Medulla oblongata (tissue), 1 donor: ENCODE results near the gene CYP27B1.

Experiments used
- DNase-seq: peaks from one replicate; pipeline ENCODE4 v3.0.0-alpha.2; 2015; ENCODE audit errors: extremely low spot score

CYP27B1 gene

DNA sequence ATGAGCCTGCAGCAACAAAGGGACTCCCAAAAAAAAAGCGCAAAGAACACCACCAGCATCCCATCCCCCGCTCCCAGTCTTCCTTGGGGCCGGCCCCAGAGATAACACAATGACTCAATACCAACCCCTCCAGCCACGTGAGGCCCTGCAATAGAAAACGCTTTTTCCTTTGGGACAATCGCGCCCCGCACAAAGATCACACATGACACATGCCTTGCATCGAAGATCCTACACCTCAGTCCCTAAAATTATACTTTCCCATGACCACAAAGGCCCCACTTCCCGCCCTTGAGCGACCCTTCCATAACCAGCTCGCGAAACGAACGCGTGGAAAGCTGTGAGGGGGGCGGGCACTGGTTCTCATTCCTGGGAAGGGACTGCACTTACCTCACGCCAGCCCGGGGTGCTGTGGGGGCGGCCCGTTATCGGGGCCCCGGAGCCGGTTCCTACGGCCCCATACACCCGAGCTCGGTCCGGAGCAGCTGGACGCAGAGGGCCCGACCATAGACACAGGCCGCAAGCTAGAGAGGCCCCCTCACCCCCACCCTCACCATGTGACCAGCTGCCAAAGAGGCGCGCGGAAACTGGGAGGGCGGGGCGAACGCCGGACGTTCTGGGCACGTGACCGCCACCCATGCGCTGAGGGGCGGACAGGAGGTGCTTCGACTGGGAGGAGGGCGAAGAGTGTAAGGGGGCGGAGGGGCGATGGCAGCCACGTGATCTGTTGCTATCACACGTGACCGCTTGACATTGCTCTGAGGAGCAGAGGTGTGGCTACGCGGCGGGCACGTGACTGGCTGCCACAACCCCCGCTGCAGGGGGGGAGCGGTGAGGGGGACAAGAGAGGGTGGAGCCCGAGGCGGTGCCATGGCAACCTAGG, 14.8 kb downstream of the CYP27B1 start, which contains the start of gene CDK4:
TSS of gene CDK4 (minus strand) at position 523 of the 880 bp plus-strand sequence. CDS start 593 bp downstream, outside the sequence.
- DNase-seq = peak; percentile 99

GRCh38 chr12:57751432-57751787, 15.5 kb downstream of the CYP27B1 start:
- peak; percentile 27 for DNase-seq

DNA sequence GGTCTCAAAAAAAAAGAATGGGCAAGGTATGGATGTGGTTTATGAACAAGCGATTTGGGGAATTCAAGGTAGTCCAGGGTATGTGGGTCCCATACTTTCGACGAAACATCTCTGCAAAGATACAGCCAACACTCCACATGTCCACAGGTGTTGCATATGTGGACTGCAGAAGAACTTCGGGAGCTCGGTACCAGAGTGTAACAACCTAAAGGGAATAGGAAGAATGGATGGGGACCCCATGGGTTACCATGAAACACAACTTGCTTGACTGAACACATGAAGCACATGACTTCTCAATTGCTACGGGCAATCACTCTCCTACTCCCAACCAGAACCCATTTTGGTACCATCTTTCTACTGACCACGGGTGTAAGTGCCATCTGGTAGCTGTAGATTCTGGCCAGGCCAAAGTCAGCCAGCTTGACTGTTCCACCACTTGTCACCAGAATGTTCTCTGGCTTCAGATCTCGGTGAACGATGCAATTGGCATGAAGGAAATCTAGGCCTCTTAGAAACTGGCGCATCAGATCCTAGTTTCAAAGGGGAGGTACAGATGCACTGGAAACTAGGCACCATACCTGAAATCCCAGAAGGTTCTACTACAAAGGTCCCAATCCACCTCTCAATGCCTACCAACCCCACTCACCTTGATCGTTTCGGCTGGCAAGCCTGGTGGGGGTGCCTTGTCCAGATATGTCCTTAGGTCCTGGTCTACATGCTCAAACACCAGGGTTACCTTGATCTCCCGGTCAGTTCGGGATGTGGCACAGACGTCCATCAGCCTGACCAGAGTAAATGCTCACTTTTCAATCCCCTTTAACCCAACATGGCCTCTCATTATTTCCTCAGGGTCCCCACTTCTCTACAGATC, 16.1 kb downstream of the CYP27B1 start:
- no peak for DNase-seq

GRCh38 chr12:57749061-57749460, 17.8 kb downstream of the CYP27B1 start:
- no peak for DNase-seq

GRCh38 chr12:57746025-57746424, 20.9 kb downstream of the CYP27B1 start:
- no peak for DNase-seq

DNA sequence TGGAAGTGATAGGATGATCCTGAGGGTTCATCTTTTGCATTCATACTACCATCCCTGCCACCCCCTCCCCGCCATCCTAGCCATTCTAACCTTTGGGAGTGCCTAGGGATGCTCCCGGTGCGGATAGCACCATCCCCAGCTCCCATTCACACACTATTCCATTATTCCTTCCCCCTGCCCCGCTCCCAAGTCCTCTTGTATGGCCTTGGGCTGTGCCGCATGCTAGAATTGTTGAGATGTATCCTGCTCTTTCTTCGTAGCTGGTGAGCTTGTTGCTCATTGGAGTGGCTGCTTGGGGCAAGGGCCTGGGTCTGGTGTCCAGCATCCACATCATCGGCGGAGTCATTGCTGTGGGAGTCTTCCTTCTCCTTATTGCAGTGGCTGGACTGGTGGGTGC, 21.4 kb downstream of the CYP27B1 start:
- DNase-seq = no peak

DNA sequence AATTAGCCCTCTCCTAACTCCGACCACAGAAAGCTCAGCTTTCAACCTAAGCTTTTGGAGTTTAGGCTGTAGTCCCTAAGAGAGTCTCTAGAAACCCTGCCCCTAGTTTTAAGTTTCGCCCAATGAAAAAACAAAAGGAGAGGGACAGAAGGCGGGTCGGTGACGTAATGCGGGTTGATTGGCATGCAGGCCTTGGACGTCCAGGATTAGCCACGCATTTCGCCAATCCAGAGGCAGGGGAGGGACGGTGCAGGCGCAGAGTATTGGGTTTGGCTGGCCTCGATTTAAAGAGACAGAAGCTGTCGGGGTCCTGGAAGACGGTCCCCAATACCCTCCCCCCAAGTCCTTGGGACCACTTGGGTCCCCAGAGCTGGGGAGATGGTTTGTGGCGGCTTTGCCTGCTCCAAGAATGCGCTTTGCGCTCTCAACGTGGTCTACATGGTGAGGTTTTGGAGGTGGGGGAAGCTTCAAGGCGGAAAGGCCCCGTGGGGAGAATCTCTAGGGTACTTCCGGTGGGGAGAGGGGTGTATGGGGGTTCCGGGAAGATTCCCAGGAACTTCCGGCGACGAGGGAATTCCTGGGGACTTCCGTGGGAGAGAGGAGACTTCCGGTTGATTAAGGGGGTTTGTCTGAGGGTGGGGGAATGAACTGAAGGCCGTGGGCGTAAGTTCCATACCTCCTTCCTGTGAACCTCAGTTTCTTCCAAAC, 21.9 kb downstream of the CYP27B1 start, which contains the start of gene TSPAN31:
TSS of gene TSPAN31 (plus strand) at position 263 of the 708 bp plus-strand sequence. CDS start at position 379, 116 bp downstream.
- DNase-seq = peak; percentile 99

- DNase-seq = no peak
Observed at GRCh38 chr12:57744194-57744776, 22.6 kb downstream of the CYP27B1 start.

- DNase-seq = no peak
Observed at GRCh38 chr12:57743769-57744168, 23.1 kb downstream of the CYP27B1 start.

GRCh38 chr12:57741844-57742738, 24.8 kb downstream of the CYP27B1 start:
- DNase-seq = no peak

DNA sequence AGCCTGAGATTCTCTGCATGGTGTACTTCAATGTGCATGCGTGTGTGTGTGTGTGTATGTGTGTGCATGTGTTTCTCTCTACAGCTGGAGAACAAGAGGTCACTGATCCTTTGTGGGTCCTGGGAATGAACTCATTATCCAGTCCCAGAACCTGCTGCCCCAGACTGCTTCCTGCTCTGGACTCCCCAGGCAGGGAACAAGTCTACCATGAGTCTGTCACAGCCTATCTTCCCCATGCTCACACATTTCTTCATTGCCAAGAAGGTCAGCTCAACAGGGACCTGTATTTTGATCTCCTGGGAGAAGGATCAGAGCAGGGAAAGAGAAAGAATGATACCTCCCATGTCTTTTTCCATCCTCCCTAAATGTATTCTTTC, 25.5 kb downstream of the CYP27B1 start:
- no peak for DNase-seq

DNA sequence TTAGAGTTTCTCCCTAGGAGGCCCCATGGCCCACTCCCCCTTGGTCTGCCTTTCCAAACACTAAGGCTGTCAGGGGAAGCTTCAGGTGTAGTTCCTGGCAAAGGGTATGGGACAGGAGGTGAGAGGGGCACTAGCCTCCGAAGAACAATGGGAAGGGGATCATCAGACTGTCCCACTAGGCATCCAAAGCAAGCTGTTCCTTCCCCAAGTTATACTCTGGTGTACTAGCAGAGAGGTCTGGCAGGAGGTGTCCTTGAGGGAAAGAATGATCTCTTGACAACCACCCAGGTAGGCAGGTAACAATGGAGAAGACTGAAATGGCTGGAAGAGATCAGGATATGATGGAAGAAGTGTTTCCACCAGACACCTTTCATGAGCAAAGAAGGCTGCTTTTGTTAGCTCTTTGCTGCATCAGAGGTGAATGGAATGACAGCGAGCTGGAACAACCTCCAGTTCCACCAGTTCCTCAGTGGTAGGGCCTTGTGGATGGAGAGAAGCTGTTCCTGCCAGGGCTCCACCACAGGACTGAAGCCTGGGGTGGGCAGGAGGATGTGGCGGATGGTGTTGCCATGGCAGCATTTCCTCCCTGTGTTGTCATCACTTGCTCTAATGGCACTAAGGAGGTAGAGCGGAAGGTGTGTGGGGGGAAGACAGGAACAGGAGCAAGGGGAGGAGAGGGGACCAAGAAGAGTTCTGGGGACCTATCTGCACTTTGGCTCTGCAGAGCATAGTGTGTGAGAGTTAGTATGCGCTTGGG, 26.0 kb downstream of the CYP27B1 start:
- no peak for DNase-seq

GRCh38 chr12:57739914-57740538, 26.9 kb downstream of the CYP27B1 start:
- DNase-seq = no peak

GRCh38 chr12:57739387-57739786, 27.5 kb downstream of the CYP27B1 start:
- DNase-seq = no peak

DNA sequence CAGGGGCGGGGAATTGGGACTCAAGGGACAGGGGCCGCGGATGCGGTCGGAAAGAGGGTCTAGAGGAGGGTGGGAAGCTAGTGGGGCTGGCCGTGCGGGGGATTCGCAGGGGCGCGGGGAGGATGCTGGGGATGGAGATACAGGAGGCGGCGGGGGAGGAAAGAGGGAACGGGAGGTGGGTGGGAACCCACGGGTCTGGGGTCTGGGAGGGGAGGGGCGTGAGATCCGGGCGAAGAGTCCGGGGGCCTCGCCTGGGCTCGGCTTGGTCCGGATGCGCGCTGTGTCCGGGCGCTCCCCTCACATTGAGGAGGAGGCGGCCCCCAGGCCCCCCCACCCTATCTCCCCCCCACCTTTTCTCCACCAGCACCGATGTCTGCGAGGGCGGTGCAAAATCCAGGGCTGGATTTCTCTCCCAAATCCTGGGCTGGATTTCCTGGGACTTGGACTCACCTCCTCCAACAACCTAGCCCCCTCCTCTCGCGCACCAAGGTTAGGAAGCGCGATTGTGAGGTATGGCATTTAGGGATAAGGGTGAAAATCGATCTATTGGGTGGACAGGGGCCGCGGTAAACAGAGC, 28.1 kb downstream of the CYP27B1 start, which contains the start of gene AGAP2:
TSS of gene AGAP2 (minus strand) at position 82 of the 577 bp plus-strand sequence. CDS start 496 bp downstream, outside the sequence.
- no peak for DNase-seq

DNA sequence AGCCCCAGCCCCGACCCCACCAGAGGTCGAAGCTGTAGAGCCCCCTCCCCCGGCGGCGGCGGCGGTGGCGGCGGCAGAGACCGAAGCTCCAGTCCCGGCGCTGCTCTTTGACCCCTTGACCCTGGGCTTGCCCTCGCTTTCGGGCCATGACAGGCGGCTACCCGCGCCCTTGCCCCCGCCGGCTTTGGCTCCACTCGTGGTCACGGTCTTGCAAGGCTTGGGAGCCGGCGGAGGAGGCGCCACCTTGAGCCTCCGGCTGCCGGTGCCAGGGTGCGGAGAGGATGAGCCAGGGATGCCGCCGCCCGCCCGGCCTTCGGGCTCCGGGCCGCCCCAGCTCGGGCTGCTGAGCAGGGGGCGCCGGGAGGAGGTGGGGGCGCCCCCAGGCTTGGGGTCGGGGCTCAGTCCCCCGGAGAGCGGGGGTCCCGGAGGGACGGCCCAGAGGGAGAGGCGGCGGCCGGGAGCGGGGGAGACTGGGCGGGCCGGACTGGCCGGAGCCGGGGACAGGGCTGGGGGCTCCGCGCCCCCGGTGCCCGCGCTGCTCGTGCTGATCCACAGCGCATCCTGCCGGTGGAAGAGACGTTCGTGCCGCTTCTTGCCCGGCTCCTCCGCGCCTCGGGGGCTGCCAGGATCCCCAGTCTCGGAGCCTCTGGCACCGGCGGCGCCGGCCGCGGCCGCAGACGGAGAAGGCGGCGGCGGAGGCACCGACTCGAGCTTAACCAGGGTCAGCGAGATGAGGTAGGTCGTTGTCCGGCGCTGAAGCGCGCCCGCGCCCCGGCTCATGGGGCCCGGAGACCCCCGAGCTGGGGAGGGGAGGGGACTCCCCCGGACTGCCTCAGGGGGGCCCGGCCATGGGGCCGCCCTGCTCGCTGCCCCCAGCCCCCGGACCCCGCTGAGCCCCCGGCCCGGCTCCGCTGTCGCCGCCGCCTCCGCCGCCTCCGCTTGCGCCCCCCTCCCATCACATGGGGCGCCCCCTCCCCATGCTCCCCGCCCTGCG, 29.1 kb downstream of the CYP27B1 start:
- DNase-seq = no peak

DNA sequence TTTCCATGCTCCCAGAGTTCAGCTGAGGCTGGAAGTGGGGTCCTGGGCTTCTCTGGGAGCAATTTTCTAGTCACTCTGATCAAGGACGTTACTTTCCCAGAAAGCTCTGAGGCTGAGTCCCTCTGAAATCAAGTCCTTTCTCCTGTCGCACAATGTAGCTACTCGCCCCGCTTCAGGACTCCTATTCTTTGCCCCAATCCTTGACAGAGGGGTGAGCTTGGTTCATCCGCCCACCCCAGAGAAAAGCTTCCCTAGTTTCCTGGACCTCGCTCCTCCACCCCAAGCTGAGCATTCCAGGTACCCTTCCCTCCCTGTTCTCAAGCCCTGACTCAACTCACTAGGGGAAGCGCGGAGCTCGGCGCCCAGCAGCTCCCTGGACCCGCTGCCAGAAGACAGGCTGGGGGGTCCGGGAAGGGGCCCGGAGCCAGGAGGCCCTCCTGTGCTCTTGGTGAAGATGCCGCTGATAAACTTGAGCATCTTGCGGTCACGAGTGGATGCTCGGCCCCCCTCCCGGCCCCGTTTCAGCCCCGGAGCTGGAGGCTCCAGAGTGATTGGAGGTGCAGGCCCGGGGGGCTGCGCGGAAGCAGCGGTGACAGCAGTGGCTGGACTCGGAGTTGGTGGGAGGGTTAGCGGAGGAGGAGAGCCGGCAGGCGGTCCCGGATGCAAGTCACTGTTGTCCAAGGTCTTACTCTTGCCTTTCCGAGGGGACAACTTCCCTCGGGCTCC, 30.0 kb downstream of the CYP27B1 start:
- DNase-seq = no peak
